Measurements from ENCODE around the gene COBL. TPM values are rescaled to one million over a fixed set of nuclear protein-coding genes. Genes with fewer than 3 reads are reported as not detected.
"Not testable (repeated sequence)": the region's sequence is repeated elsewhere in the genome, so short reads cannot be mapped to it uniquely, and the experiment has no call there.

The COBL gene
- total and polyA plus RNA-seq, 5 donors from 2014 or later: 0.03 to 0.59 TPM; not detected in 3

DNA sequence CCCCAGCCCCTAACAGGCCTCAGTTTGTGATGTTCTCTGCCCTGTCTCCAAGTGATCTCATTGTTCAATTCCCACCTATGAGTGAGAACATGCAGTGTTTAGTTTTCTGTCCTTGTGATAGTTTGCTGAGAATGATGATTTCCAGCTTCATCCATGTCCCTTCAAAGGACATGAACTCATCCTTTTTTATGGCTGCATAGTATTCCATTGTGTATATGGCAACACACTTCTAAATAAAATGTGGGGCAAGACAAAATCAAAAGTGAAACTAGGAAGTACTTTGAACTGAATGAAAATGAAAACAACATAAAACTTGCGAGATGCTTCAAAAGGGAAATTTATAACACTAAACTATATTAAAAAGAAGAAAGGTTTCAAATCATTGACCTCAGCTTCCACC lies 326.4 kb downstream of the COBL start:
- H3K27ac ChIP-seq (ENCODE audit: insufficient read depth, low read length, poor library complexity, severe bottlenecking); H3K36me3 ChIP-seq (ENCODE audit: control insufficient read depth, insufficient read depth, low read length); H3K27ac Mint-ChIP-seq; H3K4me1 ChIP-seq (ENCODE audit: control insufficient read depth, insufficient read depth, low read length, poor library complexity, severe bottlenecking); H3K27me3 ChIP-seq (ENCODE audit: control insufficient read depth, insufficient read depth, low read length); H3K9me3 ChIP-seq (ENCODE audit: control insufficient read depth in 2 of 2, low read length in 2 of 2); H3K4me3 Mint-ChIP-seq; DNase-seq; H3K4me1 Mint-ChIP-seq; ATAC-seq (ENCODE audit: low read depth in 2 of 2); H3K27me3 Mint-ChIP-seq; H3K36me3 Mint-ChIP-seq; H3K9me3 Mint-ChIP-seq; H3K4me3 ChIP-seq (ENCODE audit: low read depth, low read length): not testable (repeated sequence)

DNA sequence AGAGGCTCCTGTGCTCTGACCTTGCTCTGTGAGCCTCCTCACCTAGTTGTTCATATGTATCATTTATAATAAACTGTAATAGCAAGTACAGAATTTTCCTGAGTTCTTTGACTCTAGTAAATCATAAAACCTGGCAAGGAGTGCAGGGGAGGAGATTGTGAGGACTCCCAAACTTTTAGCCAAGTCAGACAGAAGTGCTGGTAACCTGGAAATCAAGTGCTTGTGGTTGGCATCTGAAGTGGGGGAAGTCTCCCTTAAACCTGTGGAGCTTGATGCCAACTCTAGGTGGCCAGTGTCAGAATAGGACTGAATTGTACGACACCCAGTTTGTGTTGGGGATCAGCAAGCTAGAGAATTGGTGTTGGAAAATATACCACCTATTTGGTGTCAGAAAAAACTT lies 327.6 kb downstream of the COBL start:
- Mint-ChIP-seq H3K36me3 (no peaks in the 10 kb centered on the region), H3K27ac (no peak overlapping the region), H3K9me3 (peaks cover 0 to 3% (median 0%) of the 10 kb centered on the region in 7 donors), H3K4me3 (no peak overlapping the region), H3K4me1 (no peaks in the 10 kb centered on the region), H3K27me3 (peaks cover 5% of the 10 kb centered on the region)
- Histone ChIP-seq H3K27me3 (ENCODE audit: control insufficient read depth, insufficient read depth, low read length) (no peaks in the 10 kb centered on the region), H3K9me3 (ENCODE audit: control insufficient read depth in 2 of 2, low read length in 2 of 2) (no peaks in the 10 kb centered on the region), H3K27ac (ENCODE audit: insufficient read depth, low read length, poor library complexity, severe bottlenecking) (no peak overlapping the region), H3K36me3 (ENCODE audit: control insufficient read depth, insufficient read depth, low read length) (no peaks in the 10 kb centered on the region), H3K4me3 (ENCODE audit: low read depth, low read length) (no peak overlapping the region), H3K4me1 (ENCODE audit: control insufficient read depth, insufficient read depth, low read length, poor library complexity, severe bottlenecking) (no peaks in the 10 kb centered on the region)
- ATAC-seq (ENCODE audit: low read depth in 2 of 2) (no peak), DNase-seq (no peak)

DNA sequence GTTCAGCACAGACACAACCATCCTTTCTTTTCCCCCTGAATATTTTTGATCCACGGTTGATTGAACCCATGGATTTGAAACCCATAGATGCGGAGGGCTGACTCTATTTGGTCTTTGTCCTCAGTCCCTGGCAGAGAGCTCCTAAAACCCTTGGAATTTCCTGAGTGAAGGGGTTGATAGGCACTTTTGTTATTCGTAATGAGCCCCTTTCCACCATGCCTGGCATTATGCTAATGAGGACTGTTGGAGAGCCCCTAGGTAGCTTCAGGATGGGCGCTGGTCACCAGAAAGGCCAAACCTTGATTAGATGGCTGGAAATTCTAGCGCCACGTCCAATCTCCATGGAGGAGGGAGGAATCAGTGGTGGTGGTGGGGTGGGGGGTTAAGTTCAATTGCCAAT lies 328.1 kb downstream of the COBL start:
- H3K27me3 Mint-ChIP-seq: peaks cover 5% of the 10 kb centered on the region
- ATAC-seq (ENCODE audit: low read depth in 2 of 2) (no peak), DNase-seq (no peak)
- Histone ChIP-seq H3K4me3 (ENCODE audit: low read depth, low read length) (no peak overlapping the region), H3K27me3 (ENCODE audit: control insufficient read depth, insufficient read depth, low read length) (no peaks in the 10 kb centered on the region), H3K36me3 (ENCODE audit: control insufficient read depth, insufficient read depth, low read length) (no peaks in the 10 kb centered on the region), H3K4me1 (ENCODE audit: control insufficient read depth, insufficient read depth, low read length, poor library complexity, severe bottlenecking) (no peaks in the 10 kb centered on the region), H3K27ac (ENCODE audit: insufficient read depth, low read length, poor library complexity, severe bottlenecking) (no peak overlapping the region), H3K9me3 (ENCODE audit: control insufficient read depth in 2 of 2, low read length in 2 of 2) (no peaks in the 10 kb centered on the region)
- H3K27ac Mint-ChIP-seq: no peak overlapping the region
- H3K9me3 Mint-ChIP-seq: peaks cover 0 to 3% (median 0%) of the 10 kb centered on the region in 7 donors
- H3K36me3 Mint-ChIP-seq: no peaks in the 10 kb centered on the region
- no peaks in the 10 kb centered on the region for H3K4me1 Mint-ChIP-seq
- H3K4me3 Mint-ChIP-seq: no peak overlapping the region

DNA sequence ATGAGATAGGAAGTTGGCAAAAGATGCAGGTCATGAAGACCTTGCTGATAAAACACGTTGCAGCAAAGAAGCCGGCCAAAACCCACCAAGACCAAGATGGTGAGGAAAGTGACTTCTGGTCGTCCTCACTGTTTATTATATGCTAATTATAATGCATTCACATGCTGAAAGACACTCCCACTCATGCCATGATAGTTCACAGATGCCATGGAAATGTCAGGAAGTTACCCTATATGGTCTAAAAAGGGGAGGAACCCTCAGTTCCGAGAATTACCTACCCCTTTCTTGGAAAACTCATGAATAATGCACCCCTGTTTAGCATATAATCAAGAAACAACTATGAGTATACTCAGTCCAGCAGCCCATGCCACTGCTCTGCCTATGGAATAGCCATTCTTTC lies 331.5 kb downstream of the COBL start:
- Mint-ChIP-seq H3K27ac (no peak overlapping the region), H3K4me3 (no peak overlapping the region), H3K36me3 (no peaks in the 10 kb centered on the region), H3K4me1 (no peaks in the 10 kb centered on the region), H3K27me3 (no peaks in the 10 kb centered on the region), H3K9me3 (peaks cover 0 to 2% (median 0%) of the 10 kb centered on the region in 7 donors)
- H3K27me3 ChIP-seq (ENCODE audit: control insufficient read depth, insufficient read depth, low read length): no peaks in the 10 kb centered on the region
- H3K4me3 ChIP-seq (ENCODE audit: low read depth, low read length): no peak overlapping the region
- ATAC-seq (ENCODE audit: low read depth in 2 of 2) (no peak), DNase-seq (no peak)
- H3K4me1 ChIP-seq (ENCODE audit: control insufficient read depth, insufficient read depth, low read length, poor library complexity, severe bottlenecking): no peaks in the 10 kb centered on the region
- H3K27ac ChIP-seq (ENCODE audit: insufficient read depth, low read length, poor library complexity, severe bottlenecking): no peak overlapping the region
- H3K36me3 ChIP-seq (ENCODE audit: control insufficient read depth, insufficient read depth, low read length): no peaks in the 10 kb centered on the region
- H3K9me3 ChIP-seq (ENCODE audit: control insufficient read depth in 2 of 2, low read length in 2 of 2): no peaks in the 10 kb centered on the region

DNA sequence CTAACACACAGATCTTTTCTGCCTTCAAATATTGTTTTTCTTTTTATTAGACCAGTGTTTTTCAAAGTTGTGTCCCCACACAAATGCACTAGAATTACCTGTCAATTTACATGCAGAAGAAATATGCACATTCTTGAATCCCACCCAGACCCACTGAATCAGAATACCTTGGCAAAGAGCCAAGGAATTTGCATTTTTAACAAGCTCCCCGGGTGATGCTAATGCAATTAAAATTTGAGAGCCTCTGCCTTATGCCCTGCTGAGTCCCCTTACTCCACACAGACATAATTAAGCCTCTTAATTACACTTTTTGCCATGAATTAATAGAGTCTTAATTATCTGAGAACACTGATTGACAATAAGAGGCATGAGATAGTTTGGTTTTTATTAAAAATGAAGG lies 332.8 kb downstream of the COBL start:
- DNase-seq (no peak), ATAC-seq (ENCODE audit: low read depth in 2 of 2) (no peak)
- Histone ChIP-seq H3K27me3 (ENCODE audit: control insufficient read depth, insufficient read depth, low read length) (no peaks in the 10 kb centered on the region), H3K4me3 (ENCODE audit: low read depth, low read length) (no peak overlapping the region), H3K27ac (ENCODE audit: insufficient read depth, low read length, poor library complexity, severe bottlenecking) (no peak overlapping the region), H3K36me3 (ENCODE audit: control insufficient read depth, insufficient read depth, low read length) (no peaks in the 10 kb centered on the region), H3K4me1 (ENCODE audit: control insufficient read depth, insufficient read depth, low read length, poor library complexity, severe bottlenecking) (no peaks in the 10 kb centered on the region), H3K9me3 (ENCODE audit: control insufficient read depth in 2 of 2, low read length in 2 of 2) (no peaks in the 10 kb centered on the region)
- H3K27me3 Mint-ChIP-seq: no peaks in the 10 kb centered on the region
- H3K9me3 Mint-ChIP-seq: peaks cover 0 to 7% (median 0%) of the 10 kb centered on the region in 7 donors
- no peak overlapping the region for H3K4me3 Mint-ChIP-seq
- no peaks in the 10 kb centered on the region for H3K36me3 Mint-ChIP-seq
- H3K4me1 Mint-ChIP-seq: no peaks in the 10 kb centered on the region
- H3K27ac Mint-ChIP-seq: no peak overlapping the region

DNA sequence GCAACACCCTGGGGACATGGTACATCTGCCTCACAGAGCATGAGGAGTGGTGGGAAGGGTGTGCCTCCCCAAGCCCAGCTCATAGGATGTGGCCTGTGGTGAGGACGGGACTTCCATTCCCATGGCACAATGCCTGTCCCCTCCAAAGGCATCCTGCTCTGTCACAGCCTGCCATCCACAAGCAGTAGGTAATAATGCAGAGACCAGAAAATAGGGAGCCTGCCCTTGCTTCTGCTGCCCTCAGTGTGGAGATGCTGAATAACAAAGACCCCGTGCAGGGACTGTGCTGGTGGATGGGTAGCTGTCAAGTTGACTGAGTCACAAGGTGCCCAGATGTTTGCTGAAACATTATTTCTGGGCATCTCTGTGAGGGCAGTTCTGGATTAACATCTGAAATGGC lies 334.0 kb downstream of the COBL start:
- Histone ChIP-seq H3K36me3 (ENCODE audit: control insufficient read depth, insufficient read depth, low read length) (no peaks in the 10 kb centered on the region), H3K27ac (ENCODE audit: insufficient read depth, low read length, poor library complexity, severe bottlenecking) (no peak overlapping the region), H3K4me3 (ENCODE audit: low read depth, low read length) (no peak overlapping the region), H3K9me3 (ENCODE audit: control insufficient read depth in 2 of 2, low read length in 2 of 2) (no peaks in the 10 kb centered on the region), H3K4me1 (ENCODE audit: control insufficient read depth, insufficient read depth, low read length, poor library complexity, severe bottlenecking) (no peaks in the 10 kb centered on the region), H3K27me3 (ENCODE audit: control insufficient read depth, insufficient read depth, low read length) (no peaks in the 10 kb centered on the region)
- DNase-seq (no peak), ATAC-seq (ENCODE audit: low read depth in 2 of 2) (no peak)
- H3K27ac Mint-ChIP-seq: no peak overlapping the region
- peaks cover 0 to 9% (median 0%) of the 10 kb centered on the region in 7 donors for H3K9me3 Mint-ChIP-seq
- H3K27me3 Mint-ChIP-seq: no peaks in the 10 kb centered on the region
- H3K4me3 Mint-ChIP-seq: no peak overlapping the region
- H3K36me3 Mint-ChIP-seq: no peaks in the 10 kb centered on the region
- no peaks in the 10 kb centered on the region for H3K4me1 Mint-ChIP-seq

DNA sequence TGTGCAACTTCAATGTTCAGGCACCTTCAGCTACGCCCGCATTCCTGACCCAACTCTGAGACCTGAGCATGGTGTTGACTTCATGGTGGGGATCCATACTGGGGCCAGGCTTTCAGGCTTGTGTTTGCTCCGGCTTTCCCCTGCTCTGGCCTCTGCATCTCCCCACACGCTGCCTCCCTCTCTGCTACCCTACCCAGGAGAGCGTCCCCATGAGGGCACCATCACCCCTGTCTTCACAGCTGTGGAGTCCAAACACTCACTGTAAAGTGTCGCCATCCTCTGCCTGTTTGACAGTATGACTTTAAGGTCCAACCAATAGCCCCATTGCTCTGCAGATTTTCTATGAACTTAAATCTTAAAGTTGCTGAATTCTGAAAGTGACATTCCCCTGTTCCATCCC lies 334.9 kb downstream of the COBL start:
- Histone ChIP-seq H3K4me3 (ENCODE audit: low read depth, low read length) (no peak overlapping the region), H3K4me1 (ENCODE audit: control insufficient read depth, insufficient read depth, low read length, poor library complexity, severe bottlenecking) (no peaks in the 10 kb centered on the region), H3K9me3 (ENCODE audit: control insufficient read depth in 2 of 2, low read length in 2 of 2) (no peaks in the 10 kb centered on the region), H3K27ac (ENCODE audit: insufficient read depth, low read length, poor library complexity, severe bottlenecking) (no peak overlapping the region), H3K27me3 (ENCODE audit: control insufficient read depth, insufficient read depth, low read length) (no peaks in the 10 kb centered on the region), H3K36me3 (ENCODE audit: control insufficient read depth, insufficient read depth, low read length) (no peaks in the 10 kb centered on the region)
- no peaks in the 10 kb centered on the region for H3K4me1 Mint-ChIP-seq
- no peak overlapping the region for H3K4me3 Mint-ChIP-seq
- DNase-seq: no peak
- no peaks in the 10 kb centered on the region for H3K36me3 Mint-ChIP-seq
- no peaks in the 10 kb centered on the region for H3K27me3 Mint-ChIP-seq
- H3K9me3 Mint-ChIP-seq: peaks cover 0 to 9% (median 0%) of the 10 kb centered on the region in 7 donors
- H3K27ac Mint-ChIP-seq: no peak overlapping the region
- ATAC-seq (ENCODE audit: low read depth in 2 of 2): no peak

DNA sequence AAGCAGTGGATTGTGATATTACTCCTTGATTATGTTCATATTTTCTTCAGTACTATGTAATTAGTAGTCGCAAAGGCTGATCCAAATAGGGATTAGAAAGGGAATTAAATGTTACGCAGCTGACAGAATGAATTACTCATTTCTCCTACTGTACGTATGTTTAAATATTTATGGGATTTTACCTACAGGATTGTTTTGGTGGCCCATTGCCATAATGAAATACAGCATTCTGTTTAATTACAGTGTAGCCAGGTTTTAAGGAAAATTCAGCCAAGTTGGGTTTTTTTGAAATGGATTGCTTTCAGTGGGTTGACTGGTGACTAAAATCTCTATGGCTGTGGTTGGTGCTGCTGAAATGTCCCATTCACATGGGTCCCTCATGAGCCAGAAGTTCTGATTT lies 336.2 kb downstream of the COBL start:
- Mint-ChIP-seq H3K4me3 (no peak overlapping the region), H3K36me3 (no peaks in the 10 kb centered on the region)

More for the DNA sequence above, 336.2 kb downstream of the COBL start:
- H3K9me3 Mint-ChIP-seq: peaks cover 0 to 9% (median 0%) of the 10 kb centered on the region in 7 donors
- Histone ChIP-seq H3K27ac (ENCODE audit: insufficient read depth, low read length, poor library complexity, severe bottlenecking) (no peak overlapping the region), H3K36me3 (ENCODE audit: control insufficient read depth, insufficient read depth, low read length) (no peaks in the 10 kb centered on the region), H3K9me3 (ENCODE audit: control insufficient read depth in 2 of 2, low read length in 2 of 2) (no peaks in the 10 kb centered on the region), H3K27me3 (ENCODE audit: control insufficient read depth, insufficient read depth, low read length) (no peaks in the 10 kb centered on the region), H3K4me1 (ENCODE audit: control insufficient read depth, insufficient read depth, low read length, poor library complexity, severe bottlenecking) (no peaks in the 10 kb centered on the region), H3K4me3 (ENCODE audit: low read depth, low read length) (no peak overlapping the region)
- ATAC-seq (ENCODE audit: low read depth in 2 of 2) (no peak), DNase-seq (no peak)
- no peak overlapping the region for H3K27ac Mint-ChIP-seq
- no peaks in the 10 kb centered on the region for H3K4me1 Mint-ChIP-seq
- peaks cover 3% of the 10 kb centered on the region for H3K27me3 Mint-ChIP-seq
